PC-3 (cell line): ENCODE results near the gene GLB1L3. TPM values are rescaled to one million over a fixed set of nuclear protein-coding genes. Genes with fewer than 3 reads are reported as not detected.

Source experiments
- ATAC-seq: fragments of 200-7000 bp; cut with Tn5 transposase; 2 replicates; pipeline ENCODE4 v1.9.1; 2020; ENCODE audit warnings: mild to moderate bottlenecking, moderate library complexity
- BruUV-seq: library from RNA; stranded (reverse); fragments of 400-500 nt; replicated peaks from 2 replicates; lab custom pipeline; 2021; lab: Mats Ljungman, UMichigan
- CTCF ChIA-PET: fragments of 300-600 bp; sonication (Branson Sonifier 250); formaldehyde crosslinking; loops from one replicate; lab custom pipeline; 2022; ENCODE audit warnings: antibody characterized with exemption; lab: Charles Lee
- POLR2A ChIA-PET: fragments of 300-600 bp; sonication (Branson Sonifier 250); formaldehyde crosslinking; loops from one replicate; lab custom pipeline; 2022; ENCODE audit warnings: antibody characterized with exemption; ENCODE audit not compliant: unreplicated experiment; lab: Charles Lee
- DNase-seq: peaks from one replicate; pipeline ENCODE4 v3.0.0-alpha.2; 2015
- H2AFZ ChIP-seq: fragments of 300-600 bp; sonication (generic); 2 replicates; pipeline ENCODE4 v1.6.0; 2016; ENCODE audit warnings: antibody characterized with exemption, low read length
- H3F3A ChIP-seq: fragments of 300-600 bp; sonication (generic); one replicate; pipeline ENCODE4 v1.6.0; 2017; ENCODE audit warnings: antibody characterized with exemption, low read length, control low read depth, mild to moderate bottlenecking; ENCODE audit not compliant: unreplicated experiment
- H3K27ac ChIP-seq: fragments of 300-600 bp; sonication (generic); 2 replicates; pipeline ENCODE4 v1.5.1; 2016; ENCODE audit warnings: mild to moderate bottlenecking, low read length
- H3K27me3 ChIP-seq: fragments of 300-600 bp; sonication (generic); 2 replicates; pipeline ENCODE4 v1.6.1; 2016; ENCODE audit warnings: low read length, mixed read lengths
- H3K36me3 ChIP-seq: fragments of 300-600 bp; sonication (generic); 2 replicates; pipeline ENCODE4 v1.6.1; 2016; ENCODE audit warnings: low read depth, mixed run types, low read length, mixed read lengths
- H3K4me1 ChIP-seq: fragments of 300-600 bp; sonication (generic); 2 replicates; pipeline ENCODE4 v1.5.1; 2016; ENCODE audit warnings: low read length; ENCODE audit not compliant: insufficient read depth
- H3K4me2 ChIP-seq: fragments of 300-600 bp; sonication (generic); 2 replicates; pipeline ENCODE4 v1.6.0; 2016; ENCODE audit warnings: low read length
- H3K4me3 ChIP-seq: fragments of 300-600 bp; sonication (generic); 2 replicates; pipeline ENCODE4 v1.5.1; 2016; ENCODE audit warnings: mild to moderate bottlenecking, low read length, mixed read lengths
- H3K79me2 ChIP-seq: fragments of 300-600 bp; sonication (generic); 2 replicates; pipeline ENCODE4 v1.6.1; 2017; ENCODE audit warnings: low read length, mixed read lengths
- H3K9ac ChIP-seq: fragments of 300-600 bp; sonication (generic); 2 replicates; pipeline ENCODE4 v1.6.0; 2016; ENCODE audit warnings: mild to moderate bottlenecking, low read length
- H3K9me2 ChIP-seq: fragments of 300-600 bp; sonication (generic); replicated peaks from 2 replicates; pipeline ENCODE4 v1.6.1; 2016; ENCODE audit warnings: mixed run types, low read length, mixed read lengths
- H3K9me3 ChIP-seq: fragments of 300-600 bp; sonication (generic); 2 replicates; pipeline ENCODE4 v1.6.1; 2016; ENCODE audit warnings: low read length, mixed read lengths
- H4K20me1 ChIP-seq: fragments of 300-600 bp; sonication (generic); 2 replicates; pipeline ENCODE4 v1.6.1; 2016; ENCODE audit warnings: low read length, mixed read lengths
- EZH2 ChIP-seq: fragments of 300-600 bp; sonication (generic); IDR thresholded peaks from one replicate; pipeline ENCODE4 v1.6.1; 2017; ENCODE audit warnings: antibody characterized with exemption, mild to moderate bottlenecking, low read length; ENCODE audit not compliant: unreplicated experiment
- EZH2phosphoT487 ChIP-seq: fragments of 300-600 bp; sonication (generic); IDR thresholded peaks from 2 replicates; pipeline ENCODE4 v1.6.1; 2018; ENCODE audit warnings: mild to moderate bottlenecking, antibody characterized with exemption, low read length, borderline replicate concordance
- intact Hi-C: fragments of 100-400 bp; cut with micrococcal nuclease; formaldehyde crosslinking; loops from 2 replicates; pipeline ENCODE4 v1.9.0; 2023
- total RNA-seq: library from RNA; depleted of rRNA; stranded (reverse); fragments of >200 nt; gene quantifications from 2 replicates; pipeline ENCODE4 v1.2.3, GENCODE V29; 2014
- TF ChIP-seq, protein P1 (sequence below): fragments of 300-600 bp; sonication (generic); conservative IDR thresholded peaks from 2 replicates; pipeline ENCODE4 v1.5.1; 2017; ENCODE audit warnings: antibody characterized with exemption, low read depth, mild to moderate bottlenecking, low read length

The GLB1L3 gene
- total RNA-seq, 1 experiment from 2014 or later = not detected

DNA sequence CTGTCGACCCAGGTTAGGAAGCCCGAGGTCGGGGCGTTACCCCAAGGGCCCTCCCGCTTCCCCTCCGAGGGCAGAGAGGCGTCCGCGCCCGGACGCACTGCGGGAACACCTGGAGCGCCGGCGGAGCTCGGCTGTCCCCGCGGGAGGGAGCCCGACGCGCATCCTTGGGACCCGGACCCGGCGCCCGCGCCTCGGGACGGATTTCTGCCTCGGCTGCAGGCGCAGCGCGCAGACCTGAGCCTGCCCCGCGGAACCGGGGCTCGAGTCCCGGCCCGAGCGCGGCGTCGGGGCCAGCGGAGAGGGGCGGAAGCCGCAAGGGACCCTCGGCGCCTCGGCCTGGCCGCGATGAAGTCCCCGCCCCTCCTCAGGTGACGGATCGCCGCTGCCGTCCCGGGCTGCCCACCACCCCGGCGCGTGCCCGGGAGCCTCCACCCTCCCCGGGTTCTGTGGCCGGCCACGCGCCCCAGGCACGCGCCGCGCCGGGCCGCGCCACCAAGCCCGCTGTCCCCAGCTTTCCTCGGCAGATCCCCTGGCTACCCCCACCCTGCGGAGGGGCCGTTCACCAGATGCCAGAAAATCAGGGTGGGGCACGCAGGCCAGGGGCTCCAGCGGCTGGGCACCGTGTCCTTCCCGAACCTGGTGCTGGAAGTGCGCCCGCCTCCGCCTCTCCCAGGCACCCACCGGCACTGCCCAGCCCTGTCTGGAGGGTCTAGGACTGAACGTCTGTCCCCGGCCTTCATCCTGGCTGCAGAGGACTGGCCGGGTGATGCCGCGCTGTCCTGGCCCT lies 410 bp downstream of the GLB1L3 start:
- no peaks in the 10 kb centered on the region for H3F3A ChIP-seq
- TF ChIP-seq, protein P1, sequence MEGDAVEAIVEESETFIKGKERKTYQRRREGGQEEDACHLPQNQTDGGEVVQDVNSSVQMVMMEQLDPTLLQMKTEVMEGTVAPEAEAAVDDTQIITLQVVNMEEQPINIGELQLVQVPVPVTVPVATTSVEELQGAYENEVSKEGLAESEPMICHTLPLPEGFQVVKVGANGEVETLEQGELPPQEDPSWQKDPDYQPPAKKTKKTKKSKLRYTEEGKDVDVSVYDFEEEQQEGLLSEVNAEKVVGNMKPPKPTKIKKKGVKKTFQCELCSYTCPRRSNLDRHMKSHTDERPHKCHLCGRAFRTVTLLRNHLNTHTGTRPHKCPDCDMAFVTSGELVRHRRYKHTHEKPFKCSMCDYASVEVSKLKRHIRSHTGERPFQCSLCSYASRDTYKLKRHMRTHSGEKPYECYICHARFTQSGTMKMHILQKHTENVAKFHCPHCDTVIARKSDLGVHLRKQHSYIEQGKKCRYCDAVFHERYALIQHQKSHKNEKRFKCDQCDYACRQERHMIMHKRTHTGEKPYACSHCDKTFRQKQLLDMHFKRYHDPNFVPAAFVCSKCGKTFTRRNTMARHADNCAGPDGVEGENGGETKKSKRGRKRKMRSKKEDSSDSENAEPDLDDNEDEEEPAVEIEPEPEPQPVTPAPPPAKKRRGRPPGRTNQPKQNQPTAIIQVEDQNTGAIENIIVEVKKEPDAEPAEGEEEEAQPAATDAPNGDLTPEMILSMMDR = no peak
- TF ChIP-seq EZH2phosphoT487 (0 out of 2 replicates have a peak, but pooled peaks have one; percentile 30), EZH2 (peak; percentile 92)
- no peaks in the 10 kb centered on the region for H4K20me1 ChIP-seq
- H3K9me2 ChIP-seq = no peaks in the 10 kb centered on the region
- H3K79me2 ChIP-seq = no peaks in the 10 kb centered on the region
- no TSS peak for BruUV-seq
- ATAC-seq = peak; percentile 34
- H3K4me2 ChIP-seq = no peak overlapping the region
- H3K4me1 ChIP-seq = peaks cover 4% of the 10 kb centered on the region; the same call in 1 of the 2 replicates
- no peak for DNase-seq
- intact Hi-C loops = no loop called here
- no peaks in the 10 kb centered on the region for H3K36me3 ChIP-seq
- ChIA-PET POLR2A (no interaction called here), CTCF (no interaction called here)
- no peaks in the 10 kb centered on the region for H3K9me3 ChIP-seq
- peaks cover 86% of the 10 kb centered on the region for H3K27me3 ChIP-seq
- H3K4me3 ChIP-seq = 0 out of 2 replicates have a peak overlapping the region, but pooled peaks have one; percentile 31
- H3K9ac ChIP-seq = no peak overlapping the region
- no peak overlapping the region for H3K27ac ChIP-seq
- peak overlapping the region; percentile 48; the same call in 1 of the 2 replicates for H2AFZ ChIP-seq

DNA sequence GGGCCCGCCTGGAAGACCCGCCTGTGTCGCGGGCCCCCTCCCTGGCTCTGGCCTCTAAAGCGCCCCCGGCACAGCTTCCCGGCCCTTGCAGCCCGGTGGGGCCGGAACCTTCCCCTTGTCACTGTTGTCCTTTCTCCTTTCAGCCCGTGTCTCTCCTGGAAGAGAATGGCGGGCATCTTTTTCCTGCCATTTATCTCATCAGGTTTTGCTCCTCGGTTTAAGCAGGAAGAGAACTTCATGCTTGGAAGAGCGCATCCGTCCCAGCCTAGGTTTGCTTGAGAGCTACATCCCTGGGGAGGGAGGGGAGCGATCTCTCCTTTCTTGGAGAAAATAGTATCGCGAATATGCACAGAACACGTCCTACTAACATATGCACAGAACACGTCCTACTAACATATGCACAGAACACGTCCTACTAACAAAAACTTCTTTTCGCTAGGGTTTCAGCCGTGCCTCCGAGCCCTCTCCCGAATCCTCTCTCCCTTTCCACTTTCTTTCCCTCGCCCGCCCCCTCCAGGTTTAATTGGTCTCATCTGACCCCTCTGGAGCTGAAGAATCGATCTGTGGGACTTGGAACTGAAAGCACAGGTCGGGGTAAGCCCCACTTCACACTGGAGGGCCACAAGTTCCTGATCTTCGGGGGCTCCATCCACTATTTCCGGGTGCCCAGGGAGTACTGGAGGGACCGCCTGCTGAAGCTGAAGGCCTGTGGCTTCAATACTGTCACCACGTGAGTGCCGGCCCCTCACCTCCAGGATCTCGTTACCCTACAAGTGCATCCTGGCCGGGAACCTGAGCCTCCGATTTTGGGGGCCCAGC lies 1.2 kb downstream of the GLB1L3 start:
- DNase-seq (no peak), ATAC-seq (no peak)
- no TSS peak for BruUV-seq
- H3K9me2 ChIP-seq = no peaks in the 10 kb centered on the region
- ChIA-PET CTCF (no interaction called here), POLR2A (no interaction called here)
- no peak overlapping the region for H3K9ac ChIP-seq
- no peak overlapping the region for H3K4me3 ChIP-seq
- no peaks in the 10 kb centered on the region for H3F3A ChIP-seq
- peaks cover 86% of the 10 kb centered on the region for H3K27me3 ChIP-seq
- peaks cover 4% of the 10 kb centered on the region; the same call in 1 of the 2 replicates for H3K4me1 ChIP-seq
- H3K27ac ChIP-seq = no peak overlapping the region
- no peaks in the 10 kb centered on the region for H3K36me3 ChIP-seq
- no peaks in the 10 kb centered on the region for H3K79me2 ChIP-seq
- H4K20me1 ChIP-seq = no peaks in the 10 kb centered on the region
- H2AFZ ChIP-seq = no peak overlapping the region
- no peaks in the 10 kb centered on the region for H3K9me3 ChIP-seq
- TF ChIP-seq, protein P1 = no peak
- TF ChIP-seq EZH2 (no peak), EZH2phosphoT487 (no peak)
- H3K4me2 ChIP-seq = no peak overlapping the region
- intact Hi-C loops = no loop called here
